Nephron (organoid): ENCODE data around the gene POLR1B.
"Not testable (repeated sequence)": the region's sequence is repeated elsewhere in the genome, so short reads cannot be mapped to it uniquely, and the experiment has no call there.

Experiments
- H3K27ac Mint-ChIP-seq, 3 experiments: 2 replicates each; pipeline ENCODE4 v1.8.0; 2020; ENCODE audit warnings: mixed read lengths in 3 of 3, mild to moderate bottlenecking in 2 of 3, moderate library complexity in 1 of 3
- H3K27me3 Mint-ChIP-seq: 2 replicates; pipeline ENCODE4 v1.8.0; 2021; ENCODE audit warnings: low read depth, mild to moderate bottlenecking, moderate library complexity, mixed read lengths
- H3K36me3 Mint-ChIP-seq: 2 replicates; pipeline ENCODE4 v1.8.0; 2020; ENCODE audit warnings: low read depth, mixed read lengths
- H3K4me1 Mint-ChIP-seq: 2 replicates; pipeline ENCODE4 v1.8.0; 2020; ENCODE audit warnings: mixed read lengths
- H3K4me3 Mint-ChIP-seq, 3 experiments: 2 replicates each; pipeline ENCODE4 v1.8.0; 2020; ENCODE audit warnings: mild to moderate bottlenecking in 3 of 3, mixed read lengths in 3 of 3, moderate library complexity in 2 of 3
- H3K9me3 Mint-ChIP-seq: 2 replicates; pipeline ENCODE4 v1.8.0; 2020; ENCODE audit warnings: mixed read lengths
- CTCF ChIP-seq, 3 experiments: fragments of 200-600 bp; sonication (generic); IDR thresholded peaks; one replicate each; pipeline ENCODE4 v1.5.0; 2021; ENCODE audit warnings: antibody characterized with exemption in 3 of 3; ENCODE audit not compliant: unreplicated experiment in 3 of 3

The POLR1B gene

GRCh38 chr2:112605926-112606325, 63.7 kb downstream of the POLR1B start:
- Mint-ChIP-seq H3K27ac (no peak overlapping the region), H3K36me3 (no peaks in the 10 kb centered on the region), H3K4me1 (peaks cover 7% of the 10 kb centered on the region), H3K27me3 (peaks cover 9% of the 10 kb centered on the region), H3K9me3 (peaks cover 6% of the 10 kb centered on the region), H3K4me3 (no peak overlapping the region)
- no peak for TF ChIP-seq CTCF (IDR thresholded peaks at IDR 0.05; ENCODE audit: unreplicated experiment in 3 of 3)

DNA sequence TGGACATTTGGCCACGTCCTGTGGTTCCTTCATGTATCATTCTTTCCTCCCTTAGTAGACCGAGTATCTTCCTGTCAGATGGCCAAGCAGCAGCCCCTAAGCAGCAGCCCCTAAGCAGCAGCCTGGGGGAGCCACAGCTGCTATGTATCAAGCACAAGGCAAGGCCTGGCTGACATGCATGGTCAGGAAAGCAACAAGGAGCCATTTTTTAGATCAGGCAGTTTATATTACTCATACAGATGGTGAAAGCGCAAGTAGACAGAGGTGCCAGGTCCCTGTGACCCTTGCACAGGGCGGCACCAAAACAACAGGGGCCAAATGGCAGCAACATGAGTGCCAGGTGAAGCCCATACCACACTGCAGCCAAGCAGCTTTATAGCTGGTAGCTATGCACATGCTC, 64.3 kb downstream of the POLR1B start:
- H3K9me3 Mint-ChIP-seq, result peaks cover 11% of the 10 kb centered on the region
- H3K27ac Mint-ChIP-seq, result peak overlapping the region; percentile 2 to 45 (median 36)
- H3K4me1 Mint-ChIP-seq, result peaks cover 7% of the 10 kb centered on the region
- H3K36me3 Mint-ChIP-seq, result no peaks in the 10 kb centered on the region
- no peak for TF ChIP-seq CTCF (IDR thresholded peaks at IDR 0.05; ENCODE audit: unreplicated experiment in 3 of 3)
- H3K27me3 Mint-ChIP-seq, result peaks cover 12% of the 10 kb centered on the region
- H3K4me3 Mint-ChIP-seq, result no peak overlapping the region

GRCh38 chr2:112607680-112608438, 65.6 kb downstream of the POLR1B start:
- TF ChIP-seq CTCF (IDR thresholded peaks at IDR 0.05; ENCODE audit: unreplicated experiment in 3 of 3), result no peak
- peaks cover 14% of the 10 kb centered on the region for H3K9me3 Mint-ChIP-seq
- H3K36me3 Mint-ChIP-seq, result no peaks in the 10 kb centered on the region
- no peak overlapping the region for H3K4me3 Mint-ChIP-seq
- peaks cover 7% of the 10 kb centered on the region for H3K4me1 Mint-ChIP-seq
- peaks cover 12% of the 10 kb centered on the region for H3K27me3 Mint-ChIP-seq
- no peak overlapping the region for H3K27ac Mint-ChIP-seq

GRCh38 chr2:112609320-112609719, 67.1 kb downstream of the POLR1B start:
- not testable (repeated sequence) for H3K36me3 Mint-ChIP-seq, H3K4me3 Mint-ChIP-seq, H3K4me1 Mint-ChIP-seq, H3K27ac Mint-ChIP-seq
- peaks cover 19% of the 10 kb centered on the region for H3K9me3 Mint-ChIP-seq
- peaks cover 12% of the 10 kb centered on the region for H3K27me3 Mint-ChIP-seq

- H3K4me3 Mint-ChIP-seq, H3K27ac Mint-ChIP-seq, H3K4me1 Mint-ChIP-seq, H3K36me3 Mint-ChIP-seq, H3K27me3 Mint-ChIP-seq: not testable (repeated sequence)
- H3K9me3 Mint-ChIP-seq, result peaks cover 19% of the 10 kb centered on the region
Measured at GRCh38 chr2:112612283-112612682, 70.0 kb downstream of the POLR1B start.

- Mint-ChIP-seq H3K27ac (no peak overlapping the region), H3K4me1 (no peaks in the 10 kb centered on the region), H3K27me3 (peaks cover 10% of the 10 kb centered on the region), H3K36me3 (no peaks in the 10 kb centered on the region), H3K4me3 (no peak overlapping the region), H3K9me3 (peaks cover 19% of the 10 kb centered on the region)
- TF ChIP-seq CTCF (IDR thresholded peaks at IDR 0.05; ENCODE audit: unreplicated experiment in 3 of 3), result no peak
Measured at GRCh38 chr2:112614201-112614840, 72.1 kb downstream of the POLR1B start.

DNA sequence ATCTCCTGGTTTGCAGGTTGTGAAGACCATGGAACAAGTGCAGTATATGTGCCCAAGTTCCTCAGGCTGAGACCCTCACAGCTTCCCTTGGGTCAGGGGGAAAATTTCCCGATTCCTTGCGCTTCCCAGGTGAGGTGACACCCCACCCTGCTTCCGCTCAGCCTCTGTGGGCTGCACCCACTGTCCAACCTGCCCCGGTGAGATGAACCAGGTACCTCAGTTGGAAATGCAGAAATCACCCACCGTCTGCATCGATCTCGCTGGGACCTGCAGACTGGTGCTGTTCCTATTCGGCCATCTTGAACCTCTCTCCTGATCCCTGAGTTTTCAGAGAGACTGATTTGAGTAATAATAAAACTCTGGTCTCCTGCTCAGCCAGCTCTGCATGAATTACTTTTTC, 72.8 kb downstream of the POLR1B start:
- no peaks in the 10 kb centered on the region for H3K36me3 Mint-ChIP-seq
- peaks cover 19% of the 10 kb centered on the region for H3K9me3 Mint-ChIP-seq
- peaks cover 10% of the 10 kb centered on the region for H3K27me3 Mint-ChIP-seq
- no peaks in the 10 kb centered on the region for H3K4me1 Mint-ChIP-seq
- no peak for TF ChIP-seq CTCF (IDR thresholded peaks at IDR 0.05; ENCODE audit: unreplicated experiment in 3 of 3)
- H3K27ac Mint-ChIP-seq, result no peak overlapping the region
- H3K4me3 Mint-ChIP-seq, result no peak overlapping the region

DNA sequence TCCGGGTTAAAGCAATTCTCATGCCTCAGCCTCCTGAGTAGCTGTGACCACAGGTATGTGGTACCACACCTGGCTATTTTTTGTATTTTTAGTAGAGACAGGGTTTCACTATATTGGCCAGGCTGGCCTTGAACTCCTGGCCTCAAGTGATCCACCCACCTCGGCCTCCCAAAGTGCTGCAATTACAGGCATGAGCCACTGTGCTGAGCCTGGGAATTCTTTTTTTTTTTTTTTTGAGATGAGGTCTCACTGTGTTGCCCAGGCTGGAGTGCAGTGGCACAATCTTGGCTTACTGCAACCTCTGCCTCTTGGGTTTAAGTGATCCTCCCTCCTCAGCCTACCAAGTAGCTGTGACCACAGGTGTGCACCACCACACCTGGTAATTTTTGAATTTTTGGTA, 73.5 kb downstream of the POLR1B start:
- peaks cover 14% of the 10 kb centered on the region for H3K9me3 Mint-ChIP-seq
- not testable (repeated sequence) for H3K27ac Mint-ChIP-seq, H3K27me3 Mint-ChIP-seq, H3K36me3 Mint-ChIP-seq, H3K4me1 Mint-ChIP-seq, H3K4me3 Mint-ChIP-seq
